HEK293 (cell line): ENCODE results near the gene CST7.
A peak's percentile ranks its signal among the peaks of the same experiment; 100 is the strongest.

Experiments
- BCL11B ChIP-seq: fragments of 450-650 bp; formaldehyde crosslinking; IDR thresholded peaks from 2 replicates; pipeline ENCODE4 v1.5.1; 2016; ENCODE audit warnings: low read depth, missing biosample characterization, missing genetic modification characterization
- GFI1B ChIP-seq: fragments of 450-650 bp; formaldehyde crosslinking; IDR thresholded peaks from 2 replicates; pipeline ENCODE4 v1.5.1; 2016; ENCODE audit warnings: missing biosample characterization, missing genetic modification characterization
- GLIS1 ChIP-seq: fragments of 450-650 bp; formaldehyde crosslinking; IDR thresholded peaks from 2 replicates; pipeline ENCODE4 v1.5.1; 2016; ENCODE audit warnings: missing biosample characterization, missing genetic modification characterization
- HOXC10 ChIP-seq: sonication (generic); formaldehyde crosslinking; IDR thresholded peaks from 2 replicates; pipeline ENCODE4 v1.8.1; 2023; ENCODE audit warnings: mild to moderate bottlenecking, missing genetic modification reagents
- MYNN ChIP-seq: fragments of 450-650 bp; formaldehyde crosslinking; IDR thresholded peaks from 2 replicates; pipeline ENCODE4 v1.5.1; 2016; ENCODE audit warnings: missing biosample characterization, missing genetic modification characterization, borderline replicate concordance
- REST ChIP-seq: fragments of 450-650 bp; formaldehyde crosslinking; IDR thresholded peaks from 2 replicates; pipeline ENCODE4 v1.5.1; 2016; ENCODE audit warnings: missing biosample characterization, missing genetic modification characterization
- SALL2 ChIP-seq: fragments of 450-650 bp; formaldehyde crosslinking; IDR thresholded peaks from 2 replicates; pipeline ENCODE4 v1.5.0; 2017; ENCODE audit warnings: missing biosample characterization, mild to moderate bottlenecking, missing genetic modification characterization, borderline replicate concordance
- ZBTB8A ChIP-seq: fragments of 450-650 bp; formaldehyde crosslinking; IDR thresholded peaks from 2 replicates; pipeline ENCODE4 v1.5.1; 2016; ENCODE audit warnings: missing biosample characterization, missing genetic modification characterization
- ZEB2 ChIP-seq: fragments of 450-650 bp; formaldehyde crosslinking; IDR thresholded peaks from 2 replicates; pipeline ENCODE4 v1.5.1; 2016; ENCODE audit warnings: missing biosample characterization, missing genetic modification characterization
- ZFHX2 ChIP-seq: fragments of 450-650 bp; formaldehyde crosslinking; conservative IDR thresholded peaks from 2 replicates; pipeline ENCODE4 v1.5.1; 2016; ENCODE audit warnings: missing biosample characterization, missing genetic modification characterization
- ZFP41 ChIP-seq: fragments of 450-650 bp; formaldehyde crosslinking; IDR thresholded peaks from 2 replicates; pipeline ENCODE4 v1.5.1; 2016; ENCODE audit warnings: missing biosample characterization, missing genetic modification characterization, borderline replicate concordance
- ZNF202 ChIP-seq: fragments of 450-650 bp; formaldehyde crosslinking; IDR thresholded peaks from 2 replicates; pipeline ENCODE4 v1.5.1; 2016; ENCODE audit warnings: missing biosample characterization, missing genetic modification characterization, borderline replicate concordance
- ZNF239 ChIP-seq: fragments of 450-650 bp; formaldehyde crosslinking; IDR thresholded peaks from 2 replicates; pipeline ENCODE4 v1.5.1; 2016; ENCODE audit warnings: missing biosample characterization, missing genetic modification characterization
- ZNF311 ChIP-seq: fragments of 450-650 bp; formaldehyde crosslinking; IDR thresholded peaks from 2 replicates; pipeline ENCODE4 v1.5.1; 2017; ENCODE audit warnings: missing biosample characterization, missing genetic modification characterization, borderline replicate concordance
- ZNF423 ChIP-seq: fragments of 450-650 bp; formaldehyde crosslinking; IDR thresholded peaks from 2 replicates; pipeline ENCODE4 v1.5.1; 2016; ENCODE audit warnings: missing biosample characterization, missing genetic modification characterization
- ZNF449 ChIP-seq: fragments of 450-650 bp; formaldehyde crosslinking; IDR thresholded peaks from 2 replicates; pipeline ENCODE4 v1.5.1; 2017; ENCODE audit warnings: missing biosample characterization, mild to moderate bottlenecking, missing genetic modification characterization, moderate library complexity
- ZNF513 ChIP-seq: fragments of 450-650 bp; IDR thresholded peaks from 2 replicates; pipeline ENCODE4 v1.5.1; 2018; ENCODE audit warnings: missing biosample characterization, missing genetic modification characterization
- ZNF623 ChIP-seq: fragments of 450-650 bp; formaldehyde crosslinking; IDR thresholded peaks from 2 replicates; pipeline ENCODE4 v1.5.1; 2016; ENCODE audit warnings: missing biosample characterization, missing genetic modification characterization
- ZNF837 ChIP-seq: fragments of 450-650 bp; formaldehyde crosslinking; IDR thresholded peaks from 2 replicates; pipeline ENCODE4 v1.5.1; 2016; ENCODE audit warnings: missing biosample characterization, missing genetic modification characterization
- ZSCAN4 ChIP-seq: fragments of 450-650 bp; formaldehyde crosslinking; IDR thresholded peaks from 2 replicates; pipeline ENCODE4 v1.5.1; 2017; ENCODE audit warnings: missing biosample characterization, missing genetic modification characterization
- TF ChIP-seq, protein P1 (sequence below): fragments of 450-650 bp; formaldehyde crosslinking; IDR thresholded peaks from 2 replicates; pipeline ENCODE4 v1.5.1; 2017; ENCODE audit warnings: missing biosample characterization, missing genetic modification characterization
- TF ChIP-seq, protein P2 (sequence below): fragments of 450-650 bp; formaldehyde crosslinking; IDR thresholded peaks from 2 replicates; pipeline ENCODE4 v1.5.1; 2017; ENCODE audit warnings: missing biosample characterization, missing genetic modification characterization
- TF ChIP-seq, protein P3 (sequence below): fragments of 450-650 bp; formaldehyde crosslinking; IDR thresholded peaks from 2 replicates; pipeline ENCODE4 v1.5.1; 2016; ENCODE audit warnings: missing biosample characterization, missing genetic modification characterization
- TF ChIP-seq, protein P4 (sequence below): fragments of 450-650 bp; formaldehyde crosslinking; IDR thresholded peaks from 2 replicates; pipeline ENCODE4 v1.5.0; 2017; ENCODE audit warnings: missing biosample characterization, missing genetic modification characterization, borderline replicate concordance

The CST7 gene

DNA sequence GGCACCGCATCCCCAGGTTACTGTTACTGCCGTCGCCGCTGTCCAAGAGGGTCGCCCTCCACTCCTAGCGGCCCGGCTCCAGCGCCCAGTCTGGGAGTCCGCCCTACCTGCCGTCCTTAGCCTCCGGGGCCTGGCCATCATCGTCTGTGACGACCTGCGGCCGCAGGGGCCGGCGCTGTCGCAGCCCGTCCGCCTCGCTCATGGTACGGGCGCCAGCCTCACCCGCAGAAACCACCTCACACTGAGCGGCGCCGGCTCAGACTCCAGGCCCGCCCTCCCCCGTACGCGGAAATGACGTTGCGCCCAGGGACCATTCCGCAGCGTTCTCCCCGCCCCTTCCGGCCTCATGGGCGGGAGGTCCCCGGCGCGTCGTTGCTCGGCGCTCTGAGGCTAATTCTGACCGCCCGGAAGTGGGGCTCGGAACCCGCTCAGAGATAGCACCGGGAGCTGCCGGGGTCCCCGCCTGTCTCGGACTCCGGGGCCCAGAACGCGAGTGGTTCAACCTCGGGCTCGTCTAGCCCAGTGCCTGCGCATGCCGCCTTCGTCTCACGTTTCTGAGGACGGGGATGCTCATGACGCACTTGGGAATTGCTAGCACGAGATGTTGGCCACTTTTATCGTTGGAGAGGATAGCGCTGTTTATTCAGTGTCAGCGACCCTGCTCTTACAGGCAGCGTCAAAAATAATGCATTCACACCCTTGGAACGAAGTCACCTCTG, 43.6 kb downstream of the CST7 start, which contains the start of gene APMAP (continued):
- TF ChIP-seq SALL2 (tag by site-specific recombination) (no peak), BCL11B (no peak), GLIS1 (tag by site-specific recombination) (peak; percentile 93), ZEB2 (tag by site-specific recombination) (peak; percentile 60; the same call in 1 of the 2 replicates), ZNF837 (tag by site-specific recombination) (no peak), ZNF423 (no peak), ZFHX2 (peak; percentile 49), ZSCAN4 (tag by site-specific recombination) (no peak), ZNF449 (tag by site-specific recombination) (peak; percentile 73), ZNF239 (tag by site-specific recombination) (no peak), ZBTB8A (tag by site-specific recombination) (peak; percentile 64), HOXC10 (CRISPR knock-in tag) (no peak), ZNF623 (no peak), GFI1B (tag by site-specific recombination) (no peak), ZNF513 (tag by site-specific recombination) (no peak), ZNF311 (no peak), ZNF202 (no peak), REST (tag by site-specific recombination) (peak; percentile 85), MYNN (no peak), ZFP41 (tag by site-specific recombination) (no peak)
- TF ChIP-seq, protein P1, sequence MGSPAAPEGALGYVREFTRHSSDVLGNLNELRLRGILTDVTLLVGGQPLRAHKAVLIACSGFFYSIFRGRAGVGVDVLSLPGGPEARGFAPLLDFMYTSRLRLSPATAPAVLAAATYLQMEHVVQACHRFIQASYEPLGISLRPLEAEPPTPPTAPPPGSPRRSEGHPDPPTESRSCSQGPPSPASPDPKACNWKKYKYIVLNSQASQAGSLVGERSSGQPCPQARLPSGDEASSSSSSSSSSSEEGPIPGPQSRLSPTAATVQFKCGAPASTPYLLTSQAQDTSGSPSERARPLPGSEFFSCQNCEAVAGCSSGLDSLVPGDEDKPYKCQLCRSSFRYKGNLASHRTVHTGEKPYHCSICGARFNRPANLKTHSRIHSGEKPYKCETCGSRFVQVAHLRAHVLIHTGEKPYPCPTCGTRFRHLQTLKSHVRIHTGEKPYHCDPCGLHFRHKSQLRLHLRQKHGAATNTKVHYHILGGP = no peak
- TF ChIP-seq, protein P2, sequence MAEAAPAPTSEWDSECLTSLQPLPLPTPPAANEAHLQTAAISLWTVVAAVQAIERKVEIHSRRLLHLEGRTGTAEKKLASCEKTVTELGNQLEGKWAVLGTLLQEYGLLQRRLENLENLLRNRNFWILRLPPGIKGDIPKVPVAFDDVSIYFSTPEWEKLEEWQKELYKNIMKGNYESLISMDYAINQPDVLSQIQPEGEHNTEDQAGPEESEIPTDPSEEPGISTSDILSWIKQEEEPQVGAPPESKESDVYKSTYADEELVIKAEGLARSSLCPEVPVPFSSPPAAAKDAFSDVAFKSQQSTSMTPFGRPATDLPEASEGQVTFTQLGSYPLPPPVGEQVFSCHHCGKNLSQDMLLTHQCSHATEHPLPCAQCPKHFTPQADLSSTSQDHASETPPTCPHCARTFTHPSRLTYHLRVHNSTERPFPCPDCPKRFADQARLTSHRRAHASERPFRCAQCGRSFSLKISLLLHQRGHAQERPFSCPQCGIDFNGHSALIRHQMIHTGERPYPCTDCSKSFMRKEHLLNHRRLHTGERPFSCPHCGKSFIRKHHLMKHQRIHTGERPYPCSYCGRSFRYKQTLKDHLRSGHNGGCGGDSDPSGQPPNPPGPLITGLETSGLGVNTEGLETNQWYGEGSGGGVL (tag by site-specific recombination) = no peak
- TF ChIP-seq, protein P3, sequence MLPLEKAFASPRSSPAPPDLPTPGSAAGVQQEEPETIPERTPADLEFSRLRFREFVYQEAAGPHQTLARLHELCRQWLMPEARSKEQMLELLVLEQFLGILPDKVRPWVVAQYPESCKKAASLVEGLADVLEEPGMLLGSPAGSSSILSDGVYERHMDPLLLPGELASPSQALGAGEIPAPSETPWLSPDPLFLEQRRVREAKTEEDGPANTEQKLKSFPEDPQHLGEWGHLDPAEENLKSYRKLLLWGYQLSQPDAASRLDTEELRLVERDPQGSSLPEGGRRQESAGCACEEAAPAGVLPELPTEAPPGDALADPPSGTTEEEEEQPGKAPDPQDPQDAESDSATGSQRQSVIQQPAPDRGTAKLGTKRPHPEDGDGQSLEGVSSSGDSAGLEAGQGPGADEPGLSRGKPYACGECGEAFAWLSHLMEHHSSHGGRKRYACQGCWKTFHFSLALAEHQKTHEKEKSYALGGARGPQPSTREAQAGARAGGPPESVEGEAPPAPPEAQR (tag by site-specific recombination) = no peak
- TF ChIP-seq, protein P4, sequence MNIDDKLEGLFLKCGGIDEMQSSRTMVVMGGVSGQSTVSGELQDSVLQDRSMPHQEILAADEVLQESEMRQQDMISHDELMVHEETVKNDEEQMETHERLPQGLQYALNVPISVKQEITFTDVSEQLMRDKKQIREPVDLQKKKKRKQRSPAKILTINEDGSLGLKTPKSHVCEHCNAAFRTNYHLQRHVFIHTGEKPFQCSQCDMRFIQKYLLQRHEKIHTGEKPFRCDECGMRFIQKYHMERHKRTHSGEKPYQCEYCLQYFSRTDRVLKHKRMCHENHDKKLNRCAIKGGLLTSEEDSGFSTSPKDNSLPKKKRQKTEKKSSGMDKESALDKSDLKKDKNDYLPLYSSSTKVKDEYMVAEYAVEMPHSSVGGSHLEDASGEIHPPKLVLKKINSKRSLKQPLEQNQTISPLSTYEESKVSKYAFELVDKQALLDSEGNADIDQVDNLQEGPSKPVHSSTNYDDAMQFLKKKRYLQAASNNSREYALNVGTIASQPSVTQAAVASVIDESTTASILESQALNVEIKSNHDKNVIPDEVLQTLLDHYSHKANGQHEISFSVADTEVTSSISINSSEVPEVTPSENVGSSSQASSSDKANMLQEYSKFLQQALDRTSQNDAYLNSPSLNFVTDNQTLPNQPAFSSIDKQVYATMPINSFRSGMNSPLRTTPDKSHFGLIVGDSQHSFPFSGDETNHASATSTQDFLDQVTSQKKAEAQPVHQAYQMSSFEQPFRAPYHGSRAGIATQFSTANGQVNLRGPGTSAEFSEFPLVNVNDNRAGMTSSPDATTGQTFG = no peak
